Naive thymus-derived CD8-positive, alpha-beta T cell (primary cell): Measurements from ENCODE around the gene CCDC178. TPM values are rescaled to one million over a fixed set of nuclear protein-coding genes. Genes with fewer than 3 reads are reported as not detected.

Source experiments
- ATAC-seq, 2 donors: fragments of 150-1000 bp; cut with Tn5 transposase in 1 of 2; sonication (Bioruptor Pico), chemical (Tn5 transposase) in 1 of 2; 1 replicate in 1 of 2; 2 replicates in 1 of 2; pipeline ENCODE4 v1.10.0; 2021; ENCODE audit warnings: mild to moderate bottlenecking in 2 of 2, moderate library complexity in 2 of 2
- POLR2A ChIA-PET: fragments of 350-600 bp; sonication (Branson Sonifier 250); formaldehyde crosslinking; loops from one replicate; lab custom pipeline; 2021; ENCODE audit warnings: antibody characterized with exemption; lab: Charles Lee
- DNase-seq, 10 donors: peaks; one replicate each; pipeline versions ENCODE4 v3.0.0 to v3.0.0-alpha.2; 2020 to 2022
- H3K27ac Mint-ChIP-seq, 10 donors: one replicate each; pipeline ENCODE4 v1.8.0; 2020 to 2022; ENCODE audit warnings: mild to moderate bottlenecking in 10 of 10, mixed read lengths in 10 of 10, moderate library complexity in 4 of 10, inconsistent platforms in 1 of 10
- H3K27me3 Mint-ChIP-seq, 5 donors: one replicate each; pipeline ENCODE4 v1.8.0; 2021 to 2022; ENCODE audit warnings: mixed read lengths in 5 of 5
- H3K36me3 Mint-ChIP-seq, 3 donors: one replicate each; pipeline ENCODE4 v1.8.0; 2020 to 2022; ENCODE audit warnings: mixed read lengths in 3 of 3, mild to moderate bottlenecking in 2 of 3, inconsistent platforms in 1 of 3
- H3K4me1 Mint-ChIP-seq, 4 donors: one replicate each; pipeline ENCODE4 v1.8.0; 2021 to 2022; ENCODE audit warnings: mixed read lengths in 4 of 4
- H3K4me3 Mint-ChIP-seq, 10 donors: one replicate each; pipeline ENCODE4 v1.8.0; 2020 to 2022; ENCODE audit warnings: mild to moderate bottlenecking in 10 of 10, mixed read lengths in 10 of 10, moderate library complexity in 6 of 10, inconsistent platforms in 1 of 10
- H3K9me3 Mint-ChIP-seq, 9 donors: one replicate each; pipeline ENCODE4 v1.8.0; 2020 to 2022; ENCODE audit warnings: mixed read lengths in 9 of 9, mild to moderate bottlenecking in 3 of 9, inconsistent platforms in 1 of 9, moderate library complexity in 1 of 9
- polyA plus RNA-seq, 3 donors: library from polyadenylated mRNA; unstranded; fragments of 300-500 nt; fragmentation: Illumina TruSeq; gene quantifications; one replicate each; pipeline ENCODE4 v1.2.3, GENCODE V29; 2021
- total RNA-seq, 8 experiments: library from RNA in 2 of 8; stranded (reverse) in 2 of 8; gene quantifications; one replicate each; pipeline ENCODE4 v1.2.3 and lab custom pipeline; 2021 to 2026

CCDC178 gene
- total and polyA plus RNA-seq, 5 experiments from 2014 or later = not detected

- peaks cover 0 to 8% (median 0%) of the 10 kb centered on the region in 9 donors for H3K9me3 Mint-ChIP-seq
- DNase-seq = no peak
- no peak for ATAC-seq
- H3K27me3 Mint-ChIP-seq = no peaks in the 10 kb centered on the region
- H3K36me3 Mint-ChIP-seq = no peaks in the 10 kb centered on the region
- no peaks in the 10 kb centered on the region for H3K4me1 Mint-ChIP-seq
- no peak overlapping the region for H3K27ac Mint-ChIP-seq
- H3K4me3 Mint-ChIP-seq = no peak overlapping the region
- POLR2A ChIA-PET = no interaction called here
Observed at GRCh38 chr18:33270297-33270696, 170.2 kb downstream of the CCDC178 start.

- ATAC-seq (no peak), DNase-seq (no peak)
- Mint-ChIP-seq H3K27me3 (no peaks in the 10 kb centered on the region), H3K4me3 (no peak overlapping the region), H3K27ac (no peak overlapping the region), H3K4me1 (no peaks in the 10 kb centered on the region), H3K36me3 (no peaks in the 10 kb centered on the region), H3K9me3 (peaks cover 0 to 10% (median 0%) of the 10 kb centered on the region in 9 donors)
- POLR2A ChIA-PET = no interaction called here
Observed at GRCh38 chr18:33269223-33269622, 171.3 kb downstream of the CCDC178 start.

GRCh38 chr18:33264566-33264965, 176.0 kb downstream of the CCDC178 start:
- no peaks in the 10 kb centered on the region for H3K36me3 Mint-ChIP-seq
- no peaks in the 10 kb centered on the region for H3K27me3 Mint-ChIP-seq
- H3K9me3 Mint-ChIP-seq = peaks cover 0 to 10% (median 0%) of the 10 kb centered on the region in 9 donors
- no peak overlapping the region for H3K4me3 Mint-ChIP-seq
- H3K27ac Mint-ChIP-seq = no peak overlapping the region
- POLR2A ChIA-PET = no interaction called here
- DNase-seq (no peak), ATAC-seq (no peak)
- no peaks in the 10 kb centered on the region for H3K4me1 Mint-ChIP-seq

GRCh38 chr18:33239298-33239697, 201.2 kb downstream of the CCDC178 start:
- peaks cover 0 to 11% (median 0%) of the 10 kb centered on the region in 3 donors for H3K36me3 Mint-ChIP-seq
- H3K4me3 Mint-ChIP-seq = no peak overlapping the region
- POLR2A ChIA-PET = no interaction called here

GRCh38 chr18:33232318-33232626, 208.2 kb downstream of the CCDC178 start:
- H3K4me1 Mint-ChIP-seq = peaks cover 0 to 9% (median 2%) of the 10 kb centered on the region in 4 donors
- ATAC-seq = no peak
- POLR2A ChIA-PET = no interaction called here
- no peaks in the 10 kb centered on the region for H3K27me3 Mint-ChIP-seq
- H3K9me3 Mint-ChIP-seq = peaks cover 0 to 3% (median 0%) of the 10 kb centered on the region in 9 donors
- no peak overlapping the region for H3K27ac Mint-ChIP-seq
- no peak for DNase-seq
- no peak overlapping the region for H3K4me3 Mint-ChIP-seq
- no peaks in the 10 kb centered on the region for H3K36me3 Mint-ChIP-seq

More at GRCh38 chr18:33239298-33239697, 201.2 kb downstream of the CCDC178 start:
- ATAC-seq (no peak), DNase-seq (no peak)
- H3K9me3 Mint-ChIP-seq = peaks cover 0 to 28% (median 12%) of the 10 kb centered on the region in 9 donors
- H3K27ac Mint-ChIP-seq = no peak overlapping the region
- H3K4me1 Mint-ChIP-seq = no peaks in the 10 kb centered on the region
- no peaks in the 10 kb centered on the region for H3K27me3 Mint-ChIP-seq

- no peak overlapping the region for H3K27ac Mint-ChIP-seq
- peaks cover 0 to 9% (median 2%) of the 10 kb centered on the region in 4 donors for H3K4me1 Mint-ChIP-seq
- H3K4me3 Mint-ChIP-seq = no peak overlapping the region
- POLR2A ChIA-PET = no interaction called here
- no peaks in the 10 kb centered on the region for H3K36me3 Mint-ChIP-seq
- DNase-seq = peak in 7 of 10 donors; percentile 2 to 38 (median 19)
- H3K9me3 Mint-ChIP-seq = peaks cover 0 to 3% (median 0%) of the 10 kb centered on the region in 9 donors
- no peaks in the 10 kb centered on the region for H3K27me3 Mint-ChIP-seq
- peak; percentile 37 to 40 for ATAC-seq
Observed at GRCh38 chr18:33231474-33232317, 208.8 kb downstream of the CCDC178 start.

GRCh38 chr18:33212363-33212762, 228.2 kb downstream of the CCDC178 start:
- DNase-seq (no peak), ATAC-seq (no peak)
- Mint-ChIP-seq H3K27ac (no peak overlapping the region), H3K4me1 (no peaks in the 10 kb centered on the region), H3K9me3 (peaks cover 0 to 2% (median 0%) of the 10 kb centered on the region in 9 donors), H3K4me3 (no peak overlapping the region), H3K36me3 (no peaks in the 10 kb centered on the region), H3K27me3 (no peaks in the 10 kb centered on the region)
- POLR2A ChIA-PET = no interaction called here

- H3K4me3 Mint-ChIP-seq = no peak overlapping the region
- H3K27me3 Mint-ChIP-seq = no peaks in the 10 kb centered on the region
- H3K27ac Mint-ChIP-seq = no peak overlapping the region
- DNase-seq = no peak
- ATAC-seq = no peak
- no peaks in the 10 kb centered on the region for H3K4me1 Mint-ChIP-seq
- no peaks in the 10 kb centered on the region for H3K9me3 Mint-ChIP-seq
- H3K36me3 Mint-ChIP-seq = no peaks in the 10 kb centered on the region
- POLR2A ChIA-PET = no interaction called here
Observed at GRCh38 chr18:33210575-33211189, 229.8 kb downstream of the CCDC178 start.

- Mint-ChIP-seq H3K4me1 (no peaks in the 10 kb centered on the region), H3K27me3 (peaks cover 0 to 4% (median 0%) of the 10 kb centered on the region in 5 donors), H3K4me3 (no peak overlapping the region), H3K36me3 (peaks cover 0 to 8% (median 0%) of the 10 kb centered on the region in 3 donors), H3K27ac (no peak overlapping the region), H3K9me3 (peaks cover 0 to 8% (median 0%) of the 10 kb centered on the region in 9 donors)
- no peak for DNase-seq
- POLR2A ChIA-PET = no interaction called here
- ATAC-seq = no peak
Observed at GRCh38 chr18:33205777-33206176, 234.7 kb downstream of the CCDC178 start.

- H3K27me3 Mint-ChIP-seq = peaks cover 0 to 4% (median 0%) of the 10 kb centered on the region in 5 donors
- peaks cover 0 to 8% (median 0%) of the 10 kb centered on the region in 3 donors for H3K36me3 Mint-ChIP-seq
- peaks cover 0 to 21% (median 2%) of the 10 kb centered on the region in 9 donors for H3K9me3 Mint-ChIP-seq
- ATAC-seq = no peak
- no peak overlapping the region for H3K27ac Mint-ChIP-seq
- POLR2A ChIA-PET = no interaction called here
- H3K4me1 Mint-ChIP-seq = no peaks in the 10 kb centered on the region
- H3K4me3 Mint-ChIP-seq = no peak overlapping the region
- no peak for DNase-seq
Observed at GRCh38 chr18:33201509-33201926, 239.0 kb downstream of the CCDC178 start.

- POLR2A ChIA-PET = no interaction called here
- Mint-ChIP-seq H3K27me3 (no peaks in the 10 kb centered on the region), H3K4me1 (no peaks in the 10 kb centered on the region), H3K4me3 (no peak overlapping the region), H3K27ac (no peak overlapping the region), H3K9me3 (peaks cover 0 to 13% (median 5%) of the 10 kb centered on the region in 9 donors), H3K36me3 (no peaks in the 10 kb centered on the region)
- DNase-seq (no peak), ATAC-seq (no peak)
Observed at GRCh38 chr18:33195795-33196194, 244.7 kb downstream of the CCDC178 start.

GRCh38 chr18:33194793-33195192, 245.7 kb downstream of the CCDC178 start:
- POLR2A ChIA-PET = no interaction called here
- DNase-seq = no peak
- H3K27ac Mint-ChIP-seq = no peak overlapping the region
- no peak overlapping the region for H3K4me3 Mint-ChIP-seq
- H3K27me3 Mint-ChIP-seq = no peaks in the 10 kb centered on the region
- H3K36me3 Mint-ChIP-seq = no peaks in the 10 kb centered on the region
- ATAC-seq = no peak
- peaks cover 0 to 11% (median 5%) of the 10 kb centered on the region in 9 donors for H3K9me3 Mint-ChIP-seq
- H3K4me1 Mint-ChIP-seq = no peaks in the 10 kb centered on the region

- Mint-ChIP-seq H3K27me3 (peaks cover 0 to 4% (median 0%) of the 10 kb centered on the region in 5 donors), H3K9me3 (peaks cover 0 to 26% (median 4%) of the 10 kb centered on the region in 9 donors), H3K27ac (no peak overlapping the region), H3K4me3 (no peak overlapping the region), H3K4me1 (peaks cover 0 to 4% (median 0%) of the 10 kb centered on the region in 4 donors), H3K36me3 (no peaks in the 10 kb centered on the region)
- ATAC-seq = no peak
- no peak for DNase-seq
- POLR2A ChIA-PET = no interaction called here
Observed at GRCh38 chr18:33184958-33185357, 255.6 kb downstream of the CCDC178 start.
